DMS53 treated with DMSO at 0.1 percent for 48 hours (cell line): Measurements from ENCODE around the gene LALBA.
"Not testable (repeated sequence)": the region's sequence is repeated elsewhere in the genome, so short reads cannot be mapped to it uniquely, and the experiment has no call there.

Source experiments
- DNase-seq: peaks from one replicate; lab custom pipeline; 2025; ENCODE audit not compliant: unreplicated experiment; lab: John Stamatoyannopoulos, UW

Gene LALBA

GRCh38 chr12:48569946-48570345 lies at the start of gene LALBA:
Gene LALBA (minus strand): TSS chr12:48570046. CDS start chr12:48570020, 26 bp downstream.
- no peak for DNase-seq

GRCh38 chr12:48618541-48618940 lies 48.7 kb upstream of the LALBA start:
- peak; percentile 83 for DNase-seq

GRCh38 chr12:48615681-48616080 lies 45.8 kb upstream of the LALBA start:
- no peak for DNase-seq

- no peak for DNase-seq
These were observed 43.5 kb upstream of the LALBA start for GRCh38 chr12:48613321-48613720.

- no peak for DNase-seq
These were observed 32.5 kb upstream of the LALBA start for GRCh38 chr12:48602192-48602989.

GRCh38 chr12:48601013-48601756 lies 31.3 kb upstream of the LALBA start:
- DNase-seq = no peak

- no peak for DNase-seq
These were observed 30.7 kb upstream of the LALBA start for GRCh38 chr12:48600552-48600951.

GRCh38 chr12:48592591-48593086 lies 22.8 kb upstream of the LALBA start:
- DNase-seq = no peak

- no peak for DNase-seq
These were observed 16.5 kb upstream of the LALBA start for GRCh38 chr12:48586361-48586760.

- no peak for DNase-seq
These were observed 13.9 kb upstream of the LALBA start for GRCh38 chr12:48583728-48584127.

GRCh38 chr12:48580831-48581230 lies 11.0 kb upstream of the LALBA start:
- DNase-seq = no peak

GRCh38 chr12:48572326-48572725 lies 2.5 kb upstream of the LALBA start:
- DNase-seq = no peak

- DNase-seq = no peak
These were observed 2.1 kb downstream of the LALBA start for GRCh38 chr12:48567731-48568130.

GRCh38 chr12:48557919-48558318 lies 11.9 kb downstream of the LALBA start:
- no peak for DNase-seq

GRCh38 chr12:48556631-48557030 lies 13.2 kb downstream of the LALBA start:
- DNase-seq = no peak

GRCh38 chr12:48553666-48554343 lies 16.0 kb downstream of the LALBA start:
- DNase-seq = peak; percentile 37

GRCh38 chr12:48551636-48552035 lies 18.2 kb downstream of the LALBA start:
- not testable (repeated sequence) for DNase-seq

- not testable (repeated sequence) for DNase-seq
These were observed 22.8 kb downstream of the LALBA start for GRCh38 chr12:48547012-48547411.

- DNase-seq = no peak
These were observed 23.9 kb downstream of the LALBA start for GRCh38 chr12:48545833-48546469.

GRCh38 chr12:48542300-48542928 lies 27.4 kb downstream of the LALBA start:
- peak; percentile 80 for DNase-seq

- no peak for DNase-seq
These were observed 33.2 kb downstream of the LALBA start for GRCh38 chr12:48536602-48537001.
